HG03159 (cell line): ENCODE results near the gene CPA3.
A peak's percentile ranks its signal among the peaks of the same experiment; 100 is the strongest.

ENCODE experiments used
- ATAC-seq: cut with Tn5 transposase; IDR thresholded peaks from one replicate; pipeline ENCODE4 v1.9.1; 2021; ENCODE audit warnings: mild to moderate bottlenecking, moderate library complexity; ENCODE audit not compliant: unreplicated experiment

Gene CPA3

GRCh38 chr3:148856384-148856783 lies 8.7 kb upstream of the CPA3 start:
- no peak for ATAC-seq

GRCh38 chr3:148857316-148857715 lies 7.8 kb upstream of the CPA3 start:
- no peak for ATAC-seq

- ATAC-seq = peak; percentile 85
These were observed 3.7 kb upstream of the CPA3 start for GRCh38 chr3:148861277-148861869.

- ATAC-seq = no peak
These were observed 1.8 kb upstream of the CPA3 start for GRCh38 chr3:148863297-148863696.

- ATAC-seq = no peak
These were observed 1.3 kb upstream of the CPA3 start for GRCh38 chr3:148863814-148864213.

GRCh38 chr3:148866261-148866660 lies 1.2 kb downstream of the CPA3 start:
- ATAC-seq = no peak

- ATAC-seq = no peak
These were observed 8.3 kb downstream of the CPA3 start for GRCh38 chr3:148873270-148873927.

GRCh38 chr3:148873977-148874376 lies 8.9 kb downstream of the CPA3 start:
- ATAC-seq = no peak

GRCh38 chr3:148878095-148878494 lies 13.0 kb downstream of the CPA3 start:
- no peak for ATAC-seq

GRCh38 chr3:148879256-148879655 lies 14.2 kb downstream of the CPA3 start:
- ATAC-seq = no peak

GRCh38 chr3:148880681-148881080 lies 15.6 kb downstream of the CPA3 start:
- ATAC-seq = peak; percentile 59

GRCh38 chr3:148881286-148881685 lies 16.2 kb downstream of the CPA3 start:
- no peak for ATAC-seq

GRCh38 chr3:148882288-148882687 lies 17.2 kb downstream of the CPA3 start:
- ATAC-seq = no peak

GRCh38 chr3:148883163-148883562 lies 18.1 kb downstream of the CPA3 start:
- ATAC-seq = no peak

- ATAC-seq = no peak
These were observed 19.2 kb downstream of the CPA3 start for GRCh38 chr3:148884261-148884660.

GRCh38 chr3:148889828-148890227 lies 24.7 kb downstream of the CPA3 start:
- ATAC-seq = no peak

GRCh38 chr3:148896062-148896461 lies 31.0 kb downstream of the CPA3 start:
- no peak for ATAC-seq

- no peak for ATAC-seq
These were observed 37.1 kb downstream of the CPA3 start for GRCh38 chr3:148901987-148902791.

GRCh38 chr3:148903022-148903442 lies 37.9 kb downstream of the CPA3 start:
- ATAC-seq = no peak

- no peak for ATAC-seq
These were observed 38.8 kb downstream of the CPA3 start for GRCh38 chr3:148903941-148904340.

- no peak for ATAC-seq
These were observed 41.6 kb downstream of the CPA3 start for GRCh38 chr3:148906667-148907066.

- no peak for ATAC-seq
These were observed 46.1 kb downstream of the CPA3 start for GRCh38 chr3:148911173-148911572.
